ENCODE results near the gene NCDN. TPM values are rescaled to one million over a fixed set of nuclear protein-coding genes. Genes with fewer than 3 reads are reported as not detected.

NCDN gene
- total RNA-seq, 4 donors from 2014 or later: 22.4 to 40.4 (median 29.2) TPM

- H3K36me3 ChIP-seq: peaks cover 0 to 10% (median 5%) of the 10 kb centered on the region in 4 donors
- H3K9me3 ChIP-seq: no peaks in the 10 kb centered on the region
- 94% methylated on average over 15 of the region's 15 CpGs for WGBS
- H3K27me3 ChIP-seq: no peaks in the 10 kb centered on the region
- no peak overlapping the region for H3K27ac ChIP-seq (replicated peaks in 1 of 4)
- no peak for DNase-seq (ENCODE audit: extremely low spot score)
- no peak overlapping the region for H3K4me3 ChIP-seq
- TF ChIP-seq POLR2A (IDR thresholded peaks at IDR 0.05; ENCODE audit: low read depth) (no peak), POLR2AphosphoS5 (IDR thresholded peaks at IDR 0.05) (no peak)
- intact Hi-C loops (cut with DNase I): no loop called here
- peaks cover 0 to 4% (median 0%) of the 10 kb centered on the region in 4 donors for H3K4me1 ChIP-seq
Measured at GRCh38 chr1:35589516-35590427, 32.2 kb downstream of the NCDN start.

- Histone ChIP-seq H3K27me3 (no peaks in the 10 kb centered on the region), H3K4me3 (no peak overlapping the region), H3K36me3 (peaks cover 0 to 13% (median 6%) of the 10 kb centered on the region in 4 donors), H3K4me1 (peaks cover 0 to 4% (median 0%) of the 10 kb centered on the region in 4 donors), H3K9me3 (no peaks in the 10 kb centered on the region), H3K27ac (replicated peaks in 1 of 4) (no peak overlapping the region)
- intact Hi-C loops (cut with DNase I): no loop called here
- TF ChIP-seq CTCF (IDR thresholded peaks at IDR 0.05): no peak
- no peak for TF ChIP-seq EP300 (IDR thresholded peaks at IDR 0.05)
- TF ChIP-seq POLR2AphosphoS5 (IDR thresholded peaks at IDR 0.05): no peak
- TF ChIP-seq POLR2A (IDR thresholded peaks at IDR 0.05; ENCODE audit: low read depth): no peak
- DNase-seq (ENCODE audit: extremely low spot score): no peak
- 94% methylated on average over 14 of the region's 25 CpGs for WGBS
Measured at GRCh38 chr1:35590476-35591040, 33.0 kb downstream of the NCDN start.

GRCh38 chr1:35591211-35591610 is 33.6 kb downstream of the NCDN start:
- intact Hi-C loops (cut with DNase I): no loop called here
- Histone ChIP-seq H3K9me3 (no peaks in the 10 kb centered on the region), H3K4me3 (no peak overlapping the region), H3K27me3 (no peaks in the 10 kb centered on the region), H3K36me3 (peaks cover 0 to 16% (median 6%) of the 10 kb centered on the region in 4 donors), H3K4me1 (peaks cover 0 to 4% (median 0%) of the 10 kb centered on the region in 4 donors), H3K27ac (replicated peaks in 1 of 4) (no peak overlapping the region)
- TF ChIP-seq CTCF (IDR thresholded peaks at IDR 0.05): no peak
- TF ChIP-seq EP300 (IDR thresholded peaks at IDR 0.05): no peak
- no peak for TF ChIP-seq POLR2AphosphoS5 (IDR thresholded peaks at IDR 0.05)
- no peak for TF ChIP-seq POLR2A (IDR thresholded peaks at IDR 0.05; ENCODE audit: low read depth)
- WGBS: 93% methylated on average over 8 of the region's 8 CpGs
- no peak for DNase-seq (ENCODE audit: extremely low spot score)

GRCh38 chr1:35592991-35593769 is 35.6 kb downstream of the NCDN start:
- Histone ChIP-seq H3K4me1 (peaks cover 0 to 4% (median 0%) of the 10 kb centered on the region in 4 donors), H3K36me3 (peaks cover 0 to 19% (median 6%) of the 10 kb centered on the region in 4 donors), H3K9me3 (no peaks in the 10 kb centered on the region), H3K27ac (replicated peaks in 1 of 4) (no peak overlapping the region), H3K27me3 (no peaks in the 10 kb centered on the region), H3K4me3 (no peak overlapping the region)
- WGBS: 63% methylated on average over 8 of the region's 8 CpGs
- intact Hi-C loops (cut with DNase I): no loop called here
- DNase-seq (ENCODE audit: extremely low spot score): no peak
- TF ChIP-seq POLR2AphosphoS5 (IDR thresholded peaks at IDR 0.05): no peak
- no peak for TF ChIP-seq CTCF (IDR thresholded peaks at IDR 0.05)
- TF ChIP-seq EP300 (IDR thresholded peaks at IDR 0.05): no peak
- no peak for TF ChIP-seq POLR2A (IDR thresholded peaks at IDR 0.05; ENCODE audit: low read depth)
